ENCODE data around the gene LETM1.

LETM1 gene

GRCh38 chr4:1810765-1811164 lies 45.2 kb downstream of the LETM1 start:
- in situ Hi-C loops (cut with HindIII; ENCODE audit: low sequenced_read_pairs): no loop called here
- DNase-seq (ENCODE audit: low read depth, low spot score): no peak
- TF ChIP-seq CTCF (IDR thresholded peaks at IDR 0.05; ENCODE audit: low read depth, low read length): no peak
- no peak overlapping the region for H3K4me3 ChIP-seq (ENCODE audit: low read depth, low read length)

- peak; percentile 45 for DNase-seq (ENCODE audit: low read depth, low spot score)
- in situ Hi-C loops (cut with HindIII; ENCODE audit: low sequenced_read_pairs): no loop called here
- peak; percentile 96 for TF ChIP-seq CTCF (IDR thresholded peaks at IDR 0.05; ENCODE audit: low read depth, low read length)
- H3K4me3 ChIP-seq (ENCODE audit: low read depth, low read length): no peak overlapping the region
These were observed 46.0 kb downstream of the LETM1 start for GRCh38 chr4:1809754-1810502.

- TF ChIP-seq CTCF (IDR thresholded peaks at IDR 0.05; ENCODE audit: low read depth, low read length): no peak
- DNase-seq (ENCODE audit: low read depth, low spot score): no peak
- no peak overlapping the region for H3K4me3 ChIP-seq (ENCODE audit: low read depth, low read length)
- in situ Hi-C loops (cut with HindIII; ENCODE audit: low sequenced_read_pairs): no loop called here
These were observed 46.9 kb downstream of the LETM1 start for GRCh38 chr4:1808851-1809753.

- H3K4me3 ChIP-seq (ENCODE audit: low read depth, low read length): no peak overlapping the region
- TF ChIP-seq CTCF (IDR thresholded peaks at IDR 0.05; ENCODE audit: low read depth, low read length): no peak
- in situ Hi-C loops (cut with HindIII; ENCODE audit: low sequenced_read_pairs): no loop called here
- DNase-seq (ENCODE audit: low read depth, low spot score): no peak
These were observed 47.6 kb downstream of the LETM1 start for GRCh38 chr4:1808396-1808795.

GRCh38 chr4:1807332-1807777 lies 48.6 kb downstream of the LETM1 start:
- no peak overlapping the region for H3K4me3 ChIP-seq (ENCODE audit: low read depth, low read length)
- no peak for DNase-seq (ENCODE audit: low read depth, low spot score)
- in situ Hi-C loops (cut with HindIII; ENCODE audit: low sequenced_read_pairs): no loop called here
- no peak for TF ChIP-seq CTCF (IDR thresholded peaks at IDR 0.05; ENCODE audit: low read depth, low read length)

- in situ Hi-C loops (cut with HindIII; ENCODE audit: low sequenced_read_pairs): no loop called here
- H3K4me3 ChIP-seq (ENCODE audit: low read depth, low read length): no peak overlapping the region
- DNase-seq (ENCODE audit: low read depth, low spot score): no peak
- TF ChIP-seq CTCF (IDR thresholded peaks at IDR 0.05; ENCODE audit: low read depth, low read length): no peak
These were observed 49.2 kb downstream of the LETM1 start for GRCh38 chr4:1806596-1807331.

Measured in astrocyte of the spinal cord (primary cell).